HuH-7.5 (cell line): ENCODE data around the gene CDC42EP1.

ENCODE experiments used
- DNase-seq: peaks from one replicate; pipeline ENCODE4 v3.0.0; 2011; ENCODE audit warnings: low spot score

Gene CDC42EP1

DNA sequence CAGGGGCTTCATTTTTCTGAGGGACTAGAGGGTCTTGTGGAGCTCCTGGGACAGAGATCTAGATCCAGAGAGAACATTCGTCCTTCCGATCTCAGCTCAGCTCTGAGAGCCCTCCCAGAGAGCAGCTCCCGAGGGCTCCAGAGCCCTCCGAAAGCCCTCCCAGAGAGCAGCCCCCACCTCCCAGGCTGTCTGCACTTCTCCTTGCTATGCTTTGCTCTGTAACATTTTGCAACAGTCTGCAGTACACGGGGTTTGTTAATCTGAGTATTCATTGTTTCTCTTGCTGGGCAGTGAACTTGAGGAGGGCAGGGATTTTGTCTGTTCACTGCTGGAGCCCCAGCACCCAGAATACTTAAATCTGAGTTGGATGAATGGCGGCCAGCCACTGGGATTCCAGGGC, 50.9 kb downstream of the CDC42EP1 start:
- DNase-seq: no peak

GRCh38 chr22:37616201-37617083, 56.2 kb downstream of the CDC42EP1 start:
- DNase-seq: no peak

DNA sequence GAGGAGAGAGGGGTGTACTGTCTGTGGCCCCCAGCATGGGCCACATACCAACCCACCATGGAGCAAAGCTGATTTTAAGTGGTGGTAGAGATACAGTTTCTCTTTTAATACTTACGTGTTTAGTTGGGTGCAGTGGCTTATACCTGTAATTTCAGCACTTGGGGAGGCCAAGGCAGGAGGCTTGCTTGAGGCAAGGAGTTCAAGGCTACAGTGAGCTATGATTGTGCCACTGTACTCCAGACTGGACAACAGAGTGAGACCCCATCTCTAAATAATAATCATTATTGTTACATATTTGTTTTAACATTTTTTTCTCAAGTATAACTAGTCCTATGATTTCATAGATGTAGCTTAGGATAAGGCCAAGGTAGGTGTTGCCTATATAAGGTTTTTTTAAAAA, 57.2 kb downstream of the CDC42EP1 start:
- DNase-seq: no peak

DNA sequence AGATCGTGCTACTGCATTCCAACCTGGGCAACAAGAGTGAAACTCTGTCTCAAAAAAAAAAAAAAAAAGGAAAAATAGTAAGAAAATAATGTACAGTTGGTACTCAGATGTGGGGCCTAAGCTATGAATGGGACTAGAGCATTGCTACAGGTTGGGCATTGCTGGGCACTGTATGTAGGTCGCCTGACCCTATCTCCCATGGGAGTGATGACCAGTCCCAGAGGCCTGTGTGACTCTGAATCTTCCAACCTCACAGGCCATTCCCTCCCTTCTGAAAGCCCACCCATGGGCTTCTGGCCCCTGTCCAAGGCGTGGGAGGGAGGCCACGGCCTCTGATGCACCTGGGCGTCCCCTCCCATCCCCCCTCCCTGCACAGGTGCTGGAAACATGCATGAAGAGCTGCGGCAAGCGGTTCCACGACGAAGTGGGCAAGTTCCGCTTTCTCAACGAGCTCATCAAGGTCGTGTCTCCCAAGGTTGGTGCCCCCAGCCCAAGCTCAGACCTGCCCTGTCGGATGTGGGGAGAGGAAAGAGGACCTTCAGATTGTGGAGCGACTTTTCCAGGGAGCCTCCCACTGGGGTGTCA, 57.9 kb downstream of the CDC42EP1 start:
- no peak for DNase-seq

- DNase-seq: no peak
Measured at GRCh38 chr22:37618674-37619073, 58.4 kb downstream of the CDC42EP1 start.
